Measurements from ENCODE around the gene ASCC3.
A peak's percentile ranks its signal among the peaks of the same experiment; 100 is the strongest.
"Not testable (repeated sequence)": the region's sequence is repeated elsewhere in the genome, so short reads cannot be mapped to it uniquely, and the experiment has no call there.

The ASCC3 gene

GRCh38 chr6:100880853-100881706 lies at the start of gene ASCC3:
ASCC3 (minus strand) TSS chr6:100881329; CDS start chr6:100867997, 13,332 bp downstream.
- DNase-seq = peak; percentile 93

GRCh38 chr6:100925749-100926148 lies 44.6 kb upstream of the ASCC3 start:
- DNase-seq = no peak

- DNase-seq = no peak
Measured at GRCh38 chr6:100924534-100925227, 43.6 kb upstream of the ASCC3 start.

GRCh38 chr6:100923481-100924165 lies 42.5 kb upstream of the ASCC3 start:
- DNase-seq = no peak

- DNase-seq = no peak
Measured at GRCh38 chr6:100920028-100920605, 39.0 kb upstream of the ASCC3 start.

- DNase-seq = no peak
Measured at GRCh38 chr6:100918152-100918551, 37.0 kb upstream of the ASCC3 start.

GRCh38 chr6:100915876-100916275 lies 34.7 kb upstream of the ASCC3 start:
- no peak for DNase-seq

GRCh38 chr6:100913400-100914276 lies 32.5 kb upstream of the ASCC3 start:
- DNase-seq = peak; percentile 69

- no peak for DNase-seq
Measured at GRCh38 chr6:100906325-100906724, 25.2 kb upstream of the ASCC3 start.

GRCh38 chr6:100905067-100905466 lies 23.9 kb upstream of the ASCC3 start:
- no peak for DNase-seq

- no peak for DNase-seq
Measured at GRCh38 chr6:100904316-100904715, 23.2 kb upstream of the ASCC3 start.

GRCh38 chr6:100901582-100901981 lies 20.5 kb upstream of the ASCC3 start:
- peak; percentile 60 for DNase-seq

GRCh38 chr6:100899202-100899601 lies 18.1 kb upstream of the ASCC3 start:
- no peak for DNase-seq

- DNase-seq = no peak
Measured at GRCh38 chr6:100897671-100898070, 16.5 kb upstream of the ASCC3 start.

- no peak for DNase-seq
Measured at GRCh38 chr6:100893743-100894142, 12.6 kb upstream of the ASCC3 start.

GRCh38 chr6:100892693-100893092 lies 11.6 kb upstream of the ASCC3 start:
- DNase-seq = no peak

- DNase-seq = no peak
Measured at GRCh38 chr6:100892116-100892515, 11.0 kb upstream of the ASCC3 start.

- no peak for DNase-seq
Measured at GRCh38 chr6:100891079-100891478, 9.9 kb upstream of the ASCC3 start.

- not testable (repeated sequence) for DNase-seq
Measured at GRCh38 chr6:100890646-100891045, 9.5 kb upstream of the ASCC3 start.

- DNase-seq = no peak
Measured at GRCh38 chr6:100889351-100889750, 8.2 kb upstream of the ASCC3 start.

GRCh38 chr6:100886076-100886475 lies 4.9 kb upstream of the ASCC3 start:
- DNase-seq = no peak

- no peak for DNase-seq
Measured at GRCh38 chr6:100883347-100883746, 2.2 kb upstream of the ASCC3 start.
